SK-N-SH (cell line): ENCODE data around the gene PSAP. TPM values are rescaled to one million over a fixed set of nuclear protein-coding genes. Genes with fewer than 3 reads are reported as not detected.
A peak's percentile ranks its signal among the peaks of the same experiment; 100 is the strongest.

ENCODE experiments used
- CTCF ChIA-PET: fragments of 300-600, 350-600 bp; formaldehyde crosslinking; extraction: SDS; loops from one replicate; lab custom pipeline; 2021; lab: Yijun Ruan, JAX
- POLR2A ChIA-PET: fragments of 350-600 bp; sonication (Branson Sonifier 250); formaldehyde crosslinking; extraction: SDS; loops from one replicate; lab custom pipeline; 2020; ENCODE audit warnings: antibody characterized with exemption, inconsistent platforms; lab: Yijun Ruan, JAX
- DNase-seq: peaks from one replicate; pipeline ENCODE4 v3.0.0; 2012
- H2AFZ ChIP-seq: fragments of 200-600 bp; sonication (generic); 2 replicates; pipeline ENCODE4 v1.8.1; 2016; ENCODE audit warnings: antibody characterized with exemption, mild to moderate bottlenecking, low read depth
- H3F3A ChIP-seq: fragments of 200-600 bp; sonication (generic); replicated peaks from 2 replicates; pipeline ENCODE3; 2016; ENCODE audit warnings: antibody characterized with exemption, mild to moderate bottlenecking; ENCODE audit not compliant: insufficient read depth
- H3K27ac ChIP-seq, 2 experiments: fragments of 200-500 bp in 1 of 2; fragments of 200-600 bp in 1 of 2; sonication (Bioruptor generic) in 1 of 2; sonication (generic), shearing (Covaris generic) in 1 of 2; 2 replicates each; pipeline versions ENCODE4 v1.5.1 to v1.6.1; 2014 to 2016; ENCODE audit warnings: low read depth in 2 of 2, inconsistent platforms in 1 of 2, low read length in 1 of 2, mild to moderate bottlenecking in 1 of 2, mixed read lengths in 1 of 2
- H3K27me3 ChIP-seq: fragments of 200-600 bp; sonication (generic), shearing (Covaris generic); 2 replicates; pipeline ENCODE4 v1.6.1; 2016; ENCODE audit warnings: mixed run types; ENCODE audit not compliant: insufficient read depth
- H3K36me3 ChIP-seq, 2 experiments: fragments of 200-500 bp in 1 of 2; fragments of 200-600 bp in 1 of 2; sonication (Bioruptor generic) in 1 of 2; sonication (generic) in 1 of 2; replicated peaks in 1 of 2; 2 replicates each; pipeline versions ENCODE3 to v1.5.1; 2014 to 2016; ENCODE audit warnings: low read length in 1 of 2, mild to moderate bottlenecking in 1 of 2; ENCODE audit not compliant: insufficient read depth in 2 of 2, control insufficient read depth in 1 of 2
- H3K4me1 ChIP-seq, 2 experiments: fragments of 200-500 bp in 1 of 2; fragments of 200-600 bp in 1 of 2; sonication (Bioruptor generic) in 1 of 2; sonication (generic), shearing (Covaris generic) in 1 of 2; 2 replicates each; pipeline versions ENCODE4 v1.5.1 to v1.6.1; 2014 to 2016; ENCODE audit warnings: low read depth in 1 of 2, low read length in 1 of 2, mixed run types in 1 of 2; ENCODE audit not compliant: insufficient read depth in 2 of 2, control insufficient read depth in 1 of 2
- H3K4me2 ChIP-seq: fragments of 200-600 bp; sonication (generic), shearing (Covaris generic); 2 replicates; pipeline ENCODE4 v1.6.1; 2017; ENCODE audit warnings: mixed run types
- H3K4me3 ChIP-seq, 2 experiments: fragments of 200-500 bp in 1 of 2; fragments of 200-600 bp in 1 of 2; sonication (Bioruptor generic) in 1 of 2; sonication (generic), shearing (Covaris generic) in 1 of 2; 2 replicates each; pipeline versions ENCODE4 v1.5.1 to v1.8.1; 2014 to 2016; ENCODE audit warnings: low read depth in 2 of 2, inconsistent platforms in 1 of 2, low read length in 1 of 2, mild to moderate bottlenecking in 1 of 2, mixed read lengths in 1 of 2, moderate library complexity in 1 of 2
- H3K79me2 ChIP-seq: fragments of 200-600 bp; sonication (generic); 2 replicates; pipeline ENCODE4 v1.8.1; 2017; ENCODE audit warnings: mild to moderate bottlenecking; ENCODE audit not compliant: insufficient read depth
- H3K9ac ChIP-seq: fragments of 200-600 bp; sonication (generic); 2 replicates; pipeline ENCODE4 v1.6.1; 2017; ENCODE audit warnings: mixed run types
- H3K9me2 ChIP-seq: fragments of 200-600 bp; sonication (generic); 2 replicates; pipeline ENCODE4 v1.6.1; 2017; ENCODE audit warnings: mixed run types
- H3K9me3 ChIP-seq: fragments of 200-600 bp; sonication (generic); 2 replicates; pipeline ENCODE4 v1.6.1; 2017; ENCODE audit warnings: mixed run types, mild to moderate bottlenecking, moderate library complexity
- H4K20me1 ChIP-seq: fragments of 200-600 bp; sonication (generic); 2 replicates; pipeline ENCODE4 v1.6.1; 2017; ENCODE audit warnings: mild to moderate bottlenecking, mixed run types; ENCODE audit not compliant: insufficient read depth
- CHD2 ChIP-seq: fragments of 150-350 bp; IDR thresholded peaks from 2 replicates; pipeline ENCODE4 v1.6.1; 2018; ENCODE audit warnings: low read length; ENCODE audit not compliant: partially characterized antibody
- ELF1 ChIP-seq: IDR thresholded peaks from 2 replicates; pipeline ENCODE4 v1.4.0; 2012
- EP300 ChIP-seq, 2 experiments: IDR thresholded peaks; 2 replicates each; pipeline versions ENCODE4 v1.4.0 to v1.6.1; 2012; ENCODE audit warnings: borderline replicate concordance in 1 of 2, low read depth in 1 of 2, low read length in 1 of 2
- EZH2phosphoT487 ChIP-seq: fragments of 200-600 bp; sonication (generic); IDR thresholded peaks from 2 replicates; pipeline ENCODE4 v1.6.1; 2017; ENCODE audit warnings: low read depth, mixed run types, mild to moderate bottlenecking, antibody characterized with exemption, moderate library complexity, borderline replicate concordance
- FOSL2 ChIP-seq: IDR thresholded peaks from 2 replicates; pipeline ENCODE4 v1.4.0; 2012; ENCODE audit warnings: low read depth, mild to moderate bottlenecking, moderate library complexity, borderline replicate concordance
- FOXM1 ChIP-seq: IDR thresholded peaks from 2 replicates; pipeline ENCODE4 v1.4.0; 2012; ENCODE audit warnings: low read depth, mild to moderate bottlenecking
- GABPA ChIP-seq: IDR thresholded peaks from 2 replicates; pipeline ENCODE4 v1.4.0; 2012; ENCODE audit warnings: low read depth, mild to moderate bottlenecking
- GATA2 ChIP-seq: sonication (generic); formaldehyde crosslinking; IDR thresholded peaks from 2 replicates; pipeline ENCODE4 v1.5.0; 2020; ENCODE audit warnings: mild to moderate bottlenecking, missing genetic modification reagents
- JUND ChIP-seq: IDR thresholded peaks from 2 replicates; pipeline ENCODE4 v1.4.0; 2012
- MEF2A ChIP-seq: IDR thresholded peaks from 2 replicates; pipeline ENCODE4 v1.4.0; 2012; ENCODE audit warnings: low read depth, borderline replicate concordance
- NFIC ChIP-seq: IDR thresholded peaks from 2 replicates; pipeline ENCODE4 v1.4.0; 2012; ENCODE audit warnings: borderline replicate concordance
- RCOR1 ChIP-seq: fragments of 150-350 bp; IDR thresholded peaks from 2 replicates; pipeline ENCODE4 v1.6.1; 2017; ENCODE audit warnings: antibody characterized with exemption, low read length
- RXRA ChIP-seq: IDR thresholded peaks from 2 replicates; pipeline ENCODE4 v1.4.0; 2012; ENCODE audit warnings: low read depth, mild to moderate bottlenecking, borderline replicate concordance
- TAF1 ChIP-seq: IDR thresholded peaks from 2 replicates; pipeline ENCODE4 v1.6.1; 2012; ENCODE audit warnings: low read depth, mild to moderate bottlenecking, low read length, moderate library complexity, borderline replicate concordance
- TEAD4 ChIP-seq: IDR thresholded peaks from 2 replicates; pipeline ENCODE4 v1.4.0; 2012; ENCODE audit warnings: mild to moderate bottlenecking, borderline replicate concordance; ENCODE audit not compliant: insufficient read depth
- YY1 ChIP-seq: IDR thresholded peaks from 2 replicates; pipeline ENCODE4 v1.4.0; 2012; ENCODE audit warnings: low read depth, mild to moderate bottlenecking
- WGBS: methylation state at CpG from one replicate; pipeline ENCODE4 v1.1.6; 2017; ENCODE audit warnings: low lambda C conversion rate; 5-methylcytosine and 5-hydroxymethylcytosine counted together
- polyA plus RNA-seq, 3 experiments: library from polyadenylated mRNA; depleted of rRNA; stranded (reverse); fragments of >200 nt; gene quantifications; 2 replicates each; pipeline ENCODE4 v1.2.3, GENCODE V29; 2012
- TF ChIP-seq, protein P1 (sequence below): fragments of 200-600 bp; sonication (generic); IDR thresholded peaks from 2 replicates; pipeline ENCODE4 v1.6.1; 2017; ENCODE audit warnings: antibody characterized with exemption, mild to moderate bottlenecking, moderate library complexity
- TF ChIP-seq, protein P2 (sequence below): IDR thresholded peaks from 2 replicates; pipeline ENCODE4 v1.4.0; 2012; ENCODE audit warnings: low read depth

PSAP gene
- polyA plus RNA-seq, 1 of the 3 experiments (the other 2 are of a cell fraction): 1,647 TPM

DNA sequence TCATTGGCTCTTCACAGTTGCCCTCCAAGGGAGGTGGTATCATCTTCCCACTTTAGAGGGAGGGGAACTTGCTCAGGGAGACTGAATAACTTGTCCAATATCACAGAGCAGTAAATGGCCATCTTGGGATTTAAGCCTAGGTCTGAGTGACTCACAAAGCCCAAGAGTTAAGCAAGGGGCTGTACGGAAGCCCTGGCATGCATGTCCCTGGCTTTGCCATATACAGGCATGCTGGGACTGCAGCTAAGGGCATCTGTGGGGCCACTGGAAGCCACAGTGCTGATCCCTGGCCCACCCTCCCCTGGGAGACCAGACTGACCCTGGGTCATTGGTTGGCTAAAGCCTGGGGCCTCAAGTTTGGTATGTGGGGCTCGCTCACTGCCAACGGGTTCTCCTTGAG is 80.8 kb downstream of the PSAP start (continued):
- TF ChIP-seq, protein P1, sequence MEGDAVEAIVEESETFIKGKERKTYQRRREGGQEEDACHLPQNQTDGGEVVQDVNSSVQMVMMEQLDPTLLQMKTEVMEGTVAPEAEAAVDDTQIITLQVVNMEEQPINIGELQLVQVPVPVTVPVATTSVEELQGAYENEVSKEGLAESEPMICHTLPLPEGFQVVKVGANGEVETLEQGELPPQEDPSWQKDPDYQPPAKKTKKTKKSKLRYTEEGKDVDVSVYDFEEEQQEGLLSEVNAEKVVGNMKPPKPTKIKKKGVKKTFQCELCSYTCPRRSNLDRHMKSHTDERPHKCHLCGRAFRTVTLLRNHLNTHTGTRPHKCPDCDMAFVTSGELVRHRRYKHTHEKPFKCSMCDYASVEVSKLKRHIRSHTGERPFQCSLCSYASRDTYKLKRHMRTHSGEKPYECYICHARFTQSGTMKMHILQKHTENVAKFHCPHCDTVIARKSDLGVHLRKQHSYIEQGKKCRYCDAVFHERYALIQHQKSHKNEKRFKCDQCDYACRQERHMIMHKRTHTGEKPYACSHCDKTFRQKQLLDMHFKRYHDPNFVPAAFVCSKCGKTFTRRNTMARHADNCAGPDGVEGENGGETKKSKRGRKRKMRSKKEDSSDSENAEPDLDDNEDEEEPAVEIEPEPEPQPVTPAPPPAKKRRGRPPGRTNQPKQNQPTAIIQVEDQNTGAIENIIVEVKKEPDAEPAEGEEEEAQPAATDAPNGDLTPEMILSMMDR: no peak
- no peak for TF ChIP-seq TAF1
- TF ChIP-seq EP300 (IDR thresholded peaks at IDR 0.05; ENCODE audit: borderline replicate concordance in 1 of 2, low read depth in 1 of 2, low read length in 1 of 2): no peak
- no peak for TF ChIP-seq ELF1
- TF ChIP-seq GATA2 (CRISPR knock-in tag): no peak
- TF ChIP-seq NFIC: no peak
- no peak for TF ChIP-seq RCOR1
- TF ChIP-seq MEF2A: no peak
- no peak for TF ChIP-seq CHD2
- no peak for TF ChIP-seq FOXM1
- TF ChIP-seq RXRA: no peak
- TF ChIP-seq GABPA: no peak

DNA sequence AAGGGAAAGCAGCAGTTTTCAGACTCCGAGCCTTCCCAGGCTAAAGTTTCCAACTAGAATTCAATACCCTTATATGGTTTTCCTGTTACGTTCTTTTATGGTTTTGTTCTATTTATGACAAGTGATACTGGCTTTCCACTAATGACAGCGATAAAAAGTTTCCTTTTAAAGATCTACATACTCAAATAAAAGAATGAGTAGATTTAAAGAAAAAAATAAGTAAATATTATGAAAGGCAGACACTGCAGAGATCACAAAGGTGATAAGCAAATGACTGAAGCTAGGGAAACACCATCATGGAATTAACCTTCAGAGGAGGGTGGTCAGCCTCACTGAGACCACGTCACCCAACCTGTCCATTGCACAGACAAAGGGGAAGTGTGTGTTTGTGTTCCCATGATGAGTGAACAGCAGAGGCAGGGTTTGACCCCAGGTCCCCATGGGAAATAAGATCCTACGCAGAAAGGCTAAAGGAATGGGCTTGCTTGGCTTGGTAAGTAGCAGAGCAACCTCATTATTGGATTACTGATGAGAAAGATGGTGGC is 81.7 kb downstream of the PSAP start:
- Histone ChIP-seq H3K4me3 (peak overlapping the region in 1 of 2 experiments; percentile 19; a peak in 1 of 4 replicates), H3K27ac (peak overlapping the region in 1 of 2 experiments; percentile 20; a peak in 2 of 4 replicates), H3K79me2 (no peaks in the 10 kb centered on the region), H3F3A (peaks cover 3% of the 10 kb centered on the region), H3K36me3 (no peaks in the 10 kb centered on the region), H4K20me1 (no peaks in the 10 kb centered on the region), H3K27me3 (no peaks in the 10 kb centered on the region), H3K9me2 (no peaks in the 10 kb centered on the region), H3K4me1 (peaks cover 27 to 29% of the 10 kb centered on the region in 2 experiments; a peak in 3 of 4 replicates), H3K9ac (no peak overlapping the region; the same call in 1 of the 2 replicates), H3K4me2 (no peak overlapping the region), H3K9me3 (no peaks in the 10 kb centered on the region), H2AFZ (peak overlapping the region; percentile 51; the same call in 1 of the 2 replicates)
- ChIA-PET POLR2A (no interaction called here), CTCF (no interaction called here)
- TF ChIP-seq FOXM1: no peak
- TF ChIP-seq, protein P2, sequence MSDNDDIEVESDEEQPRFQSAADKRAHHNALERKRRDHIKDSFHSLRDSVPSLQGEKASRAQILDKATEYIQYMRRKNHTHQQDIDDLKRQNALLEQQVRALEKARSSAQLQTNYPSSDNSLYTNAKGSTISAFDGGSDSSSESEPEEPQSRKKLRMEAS: no peak
- TF ChIP-seq CHD2: no peak
- no peak for TF ChIP-seq RCOR1
- TF ChIP-seq EZH2phosphoT487: no peak
- TF ChIP-seq TEAD4: no peak
- TF ChIP-seq FOSL2: no peak
- TF ChIP-seq ELF1: no peak
- no peak for TF ChIP-seq JUND
- no peak for TF ChIP-seq TAF1
- TF ChIP-seq YY1: no peak
- TF ChIP-seq GATA2 (CRISPR knock-in tag): no peak
- WGBS: 79% methylated on average over 5 of the region's 5 CpGs
- DNase-seq: no peak
